Loucy (cell line): ENCODE data around the gene RMDN2.
"Not testable (repeated sequence)": the region's sequence is repeated elsewhere in the genome, so short reads cannot be mapped to it uniquely, and the experiment has no call there.

ENCODE experiments used
- H2AFZ ChIP-seq: fragments of 200-600 bp; sonication (generic); 2 replicates; pipeline ENCODE4 v1.6.0; 2016; ENCODE audit warnings: antibody characterized with exemption, mild to moderate bottlenecking, low read length, moderate library complexity
- H3F3A ChIP-seq: fragments of 200-600 bp; 2 replicates; pipeline ENCODE4 v1.6.0; 2016; ENCODE audit warnings: antibody characterized with exemption, low read depth, mild to moderate bottlenecking
- H3K27me3 ChIP-seq: fragments of 200-600 bp; sonication (generic); 2 replicates; pipeline ENCODE4 v1.6.1; 2014; ENCODE audit warnings: low read length, mild to moderate bottlenecking; ENCODE audit not compliant: insufficient read depth, poor library complexity, severe bottlenecking
- H3K36me3 ChIP-seq: fragments of 200-600 bp; sonication (generic); 2 replicates; pipeline ENCODE4 v1.6.1; 2016; ENCODE audit warnings: low read length; ENCODE audit not compliant: insufficient read depth
- H3K4me1 ChIP-seq: fragments of 200-600 bp; sonication (generic); 2 replicates; pipeline ENCODE4 v1.5.1; 2014; ENCODE audit warnings: low read length, mild to moderate bottlenecking; ENCODE audit not compliant: insufficient read depth, poor library complexity, severe bottlenecking
- H3K4me2 ChIP-seq: fragments of 200-600 bp; sonication (generic); 2 replicates; pipeline ENCODE4 v1.6.0; 2014; ENCODE audit warnings: antibody characterized with exemption, low read length, low read depth, mild to moderate bottlenecking; ENCODE audit not compliant: poor library complexity, severe bottlenecking
- H3K4me3 ChIP-seq: fragments of 200-600 bp; sonication (generic); 2 replicates; pipeline ENCODE4 v1.5.1; 2014; ENCODE audit warnings: low read length, mild to moderate bottlenecking, mixed read lengths; ENCODE audit not compliant: poor library complexity, severe bottlenecking
- H3K79me2 ChIP-seq: fragments of 200-600 bp; sonication (generic); 2 replicates; pipeline ENCODE4 v1.6.1; 2014; ENCODE audit warnings: low read length; ENCODE audit not compliant: insufficient read depth
- H3K9ac ChIP-seq: fragments of 200-600 bp; sonication (generic); 2 replicates; pipeline ENCODE4 v1.6.0; 2014; ENCODE audit warnings: mild to moderate bottlenecking, low read depth, low read length, moderate library complexity; ENCODE audit not compliant: poor library complexity, severe bottlenecking
- H3K9me2 ChIP-seq: fragments of 200-600 bp; sonication (generic); replicated peaks from 2 replicates; pipeline ENCODE4 v1.6.1; 2016; ENCODE audit warnings: low read depth, low read length, mixed read lengths
- H3K9me3 ChIP-seq: fragments of 200-600 bp; sonication (generic); 2 replicates; pipeline ENCODE4 v1.6.1; 2014; ENCODE audit warnings: mild to moderate bottlenecking, antibody characterized with exemption, low read length, low read depth; ENCODE audit not compliant: insufficient read depth
- H4K20me1 ChIP-seq: fragments of 200-600 bp; sonication (generic); 2 replicates; pipeline ENCODE4 v1.6.0; 2014; ENCODE audit warnings: antibody characterized with exemption, low read length, mild to moderate bottlenecking; ENCODE audit not compliant: insufficient read depth, poor library complexity, severe bottlenecking
- EZH2phosphoT487 ChIP-seq: fragments of 200-600 bp; IDR thresholded peaks from 2 replicates; pipeline ENCODE4 v1.6.1; 2018; ENCODE audit warnings: antibody characterized with exemption, mild to moderate bottlenecking, moderate library complexity, borderline replicate concordance
- TF ChIP-seq, protein P1 (sequence below): fragments of 200-600 bp; sonication (generic); conservative IDR thresholded peaks from 2 replicates; pipeline ENCODE4 v1.5.1; 2014; ENCODE audit warnings: mild to moderate bottlenecking, antibody characterized with exemption, low read length

The RMDN2 gene

DNA sequence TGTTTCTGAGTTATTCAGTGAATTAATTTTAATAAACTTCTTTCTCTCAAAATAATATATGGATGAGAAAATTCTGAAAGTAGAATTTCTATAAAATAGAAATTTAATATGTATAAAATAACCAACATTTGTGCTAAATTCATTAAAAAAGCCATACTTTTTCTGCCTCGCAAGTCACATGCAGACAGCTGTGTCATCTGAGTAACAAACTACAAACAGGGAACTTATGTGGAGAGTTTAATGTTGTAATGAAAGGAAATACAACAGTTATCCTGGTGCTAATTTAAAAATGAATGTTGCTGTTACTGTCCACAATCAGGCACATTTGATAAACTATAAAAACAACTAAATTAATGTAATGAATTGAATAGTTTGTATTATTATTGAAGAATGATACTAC, 22.2 kb downstream of the RMDN2 start:
- H3K9me2 ChIP-seq, result no peaks in the 10 kb centered on the region
- TF ChIP-seq EZH2phosphoT487, result no peak
- TF ChIP-seq, protein P1, sequence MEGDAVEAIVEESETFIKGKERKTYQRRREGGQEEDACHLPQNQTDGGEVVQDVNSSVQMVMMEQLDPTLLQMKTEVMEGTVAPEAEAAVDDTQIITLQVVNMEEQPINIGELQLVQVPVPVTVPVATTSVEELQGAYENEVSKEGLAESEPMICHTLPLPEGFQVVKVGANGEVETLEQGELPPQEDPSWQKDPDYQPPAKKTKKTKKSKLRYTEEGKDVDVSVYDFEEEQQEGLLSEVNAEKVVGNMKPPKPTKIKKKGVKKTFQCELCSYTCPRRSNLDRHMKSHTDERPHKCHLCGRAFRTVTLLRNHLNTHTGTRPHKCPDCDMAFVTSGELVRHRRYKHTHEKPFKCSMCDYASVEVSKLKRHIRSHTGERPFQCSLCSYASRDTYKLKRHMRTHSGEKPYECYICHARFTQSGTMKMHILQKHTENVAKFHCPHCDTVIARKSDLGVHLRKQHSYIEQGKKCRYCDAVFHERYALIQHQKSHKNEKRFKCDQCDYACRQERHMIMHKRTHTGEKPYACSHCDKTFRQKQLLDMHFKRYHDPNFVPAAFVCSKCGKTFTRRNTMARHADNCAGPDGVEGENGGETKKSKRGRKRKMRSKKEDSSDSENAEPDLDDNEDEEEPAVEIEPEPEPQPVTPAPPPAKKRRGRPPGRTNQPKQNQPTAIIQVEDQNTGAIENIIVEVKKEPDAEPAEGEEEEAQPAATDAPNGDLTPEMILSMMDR, result no peak

DNA sequence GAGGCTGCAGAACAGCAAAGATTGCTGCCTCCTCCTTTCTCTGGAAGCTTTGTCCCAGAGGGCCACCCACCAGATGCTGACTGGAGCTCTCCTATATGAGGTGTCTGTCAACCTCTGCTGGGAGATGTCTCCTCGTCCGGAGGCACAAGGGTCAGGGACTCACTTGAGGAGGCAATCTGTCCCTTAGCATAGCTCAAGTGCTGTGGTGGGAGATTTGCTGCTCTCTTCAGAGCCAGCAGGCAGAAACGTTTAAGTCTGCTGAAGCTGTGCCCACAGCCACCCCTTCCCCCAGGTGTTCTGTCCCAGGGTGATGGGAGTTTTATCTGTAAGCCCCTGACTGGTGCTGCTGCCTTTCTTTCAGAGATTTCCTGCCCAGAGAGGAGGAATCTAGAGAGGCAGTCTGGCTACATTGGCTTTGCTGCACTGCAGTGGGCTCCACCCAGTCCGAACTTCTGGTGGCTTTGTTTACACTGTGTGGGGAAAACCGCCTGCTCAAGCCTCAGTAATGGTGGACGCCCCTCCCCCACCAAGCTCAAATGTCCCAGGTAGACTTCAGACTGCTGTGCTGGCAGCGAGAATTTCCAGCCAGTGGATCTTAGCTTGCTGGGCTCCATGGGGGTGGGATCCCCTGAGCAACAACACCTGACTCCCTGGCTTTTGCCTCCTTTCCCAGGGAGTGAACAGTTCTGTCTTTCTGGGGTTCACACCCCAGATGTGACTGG, 37.1 kb downstream of the RMDN2 start:
- not testable (repeated sequence) for H3K9me2 ChIP-seq, H2AFZ ChIP-seq, H4K20me1 ChIP-seq, H3F3A ChIP-seq, H3K27me3 ChIP-seq, H3K9me3 ChIP-seq, H3K9ac ChIP-seq, H3K4me1 ChIP-seq, H3K36me3 ChIP-seq, H3K4me2 ChIP-seq, H3K4me3 ChIP-seq, H3K79me2 ChIP-seq

More for the DNA sequence above, 22.2 kb downstream of the RMDN2 start:
- H3K79me2 ChIP-seq, result no peaks in the 10 kb centered on the region
- H3K9me3 ChIP-seq, result no peaks in the 10 kb centered on the region
- no peaks in the 10 kb centered on the region for H3K4me1 ChIP-seq
- H3K4me2 ChIP-seq, result no peak overlapping the region
- peaks cover 9% of the 10 kb centered on the region for H3K27me3 ChIP-seq
- no peaks in the 10 kb centered on the region for H4K20me1 ChIP-seq
- no peaks in the 10 kb centered on the region for H3F3A ChIP-seq
- no peak overlapping the region for H2AFZ ChIP-seq
- no peak overlapping the region for H3K9ac ChIP-seq
- H3K4me3 ChIP-seq, result no peak overlapping the region
- H3K36me3 ChIP-seq, result no peaks in the 10 kb centered on the region

DNA sequence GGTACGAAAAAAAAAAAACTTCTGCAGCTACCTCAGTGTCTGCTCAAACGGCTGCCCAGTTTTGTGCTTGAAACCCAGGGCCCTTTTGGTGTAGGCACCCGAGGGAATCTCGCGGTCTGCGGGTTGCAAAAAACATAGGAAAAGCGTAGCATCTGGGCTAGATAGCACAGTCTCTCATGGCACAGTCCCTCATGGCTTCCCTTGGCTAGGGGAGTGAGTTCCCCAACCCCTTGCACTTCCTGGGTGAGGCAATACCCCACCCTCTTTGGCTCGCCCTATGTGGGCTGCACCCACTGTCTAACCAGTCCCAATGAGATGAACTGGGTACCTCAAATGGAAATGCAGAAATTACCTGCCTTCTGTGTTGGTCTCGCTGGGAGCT, 37.6 kb downstream of the RMDN2 start:
- not testable (repeated sequence) for H4K20me1 ChIP-seq, H3K9ac ChIP-seq, H3K9me2 ChIP-seq, H3K4me1 ChIP-seq, H3K36me3 ChIP-seq, H3K27me3 ChIP-seq, H3K4me3 ChIP-seq, H3K4me2 ChIP-seq, H3F3A ChIP-seq, H3K79me2 ChIP-seq, H2AFZ ChIP-seq, H3K9me3 ChIP-seq

DNA sequence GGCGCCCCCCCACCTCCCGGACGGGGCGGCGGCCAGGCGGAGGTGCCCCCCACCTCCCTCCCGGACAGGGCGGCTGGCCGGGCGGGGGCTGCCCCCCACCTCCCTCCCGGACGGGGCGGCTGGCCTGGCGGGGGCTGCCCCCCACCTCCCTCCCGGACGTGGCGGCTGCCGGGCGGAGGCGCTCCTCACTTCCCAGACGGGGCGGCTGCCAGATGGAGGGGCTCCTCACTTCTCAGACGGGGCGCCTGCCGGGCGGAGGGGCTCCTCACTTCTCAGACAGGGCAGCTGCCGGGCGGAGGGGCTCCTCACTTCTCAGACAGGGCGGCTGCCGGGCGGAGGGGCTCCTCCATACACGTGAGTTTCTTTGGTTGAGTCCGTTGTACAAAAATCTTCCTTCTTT, 38.8 kb downstream of the RMDN2 start:
- not testable (repeated sequence) for H4K20me1 ChIP-seq, H3K4me3 ChIP-seq, H3K79me2 ChIP-seq, H3F3A ChIP-seq, H3K4me2 ChIP-seq, H3K27me3 ChIP-seq, H3K9me2 ChIP-seq, H3K36me3 ChIP-seq, H3K9me3 ChIP-seq, H3K4me1 ChIP-seq, H3K9ac ChIP-seq, H2AFZ ChIP-seq
